Dermis blood vessel endothelial cell (primary cell): Measurements from ENCODE around the gene DEK. TPM values are rescaled to one million over a fixed set of nuclear protein-coding genes. Genes with fewer than 3 reads are reported as not detected.

Experiments used
- DNase-seq: peaks from one replicate; pipeline ENCODE4 v3.0.0; 2010
- total RNA-seq: library from RNA; depleted of rRNA; stranded (reverse); fragments of >200 nt; gene quantifications from 2 replicates; pipeline ENCODE4 v1.2.3, GENCODE V29; 2014

DEK gene
- total RNA-seq, 1 donor from 2014 or later = 122 TPM

DNA sequence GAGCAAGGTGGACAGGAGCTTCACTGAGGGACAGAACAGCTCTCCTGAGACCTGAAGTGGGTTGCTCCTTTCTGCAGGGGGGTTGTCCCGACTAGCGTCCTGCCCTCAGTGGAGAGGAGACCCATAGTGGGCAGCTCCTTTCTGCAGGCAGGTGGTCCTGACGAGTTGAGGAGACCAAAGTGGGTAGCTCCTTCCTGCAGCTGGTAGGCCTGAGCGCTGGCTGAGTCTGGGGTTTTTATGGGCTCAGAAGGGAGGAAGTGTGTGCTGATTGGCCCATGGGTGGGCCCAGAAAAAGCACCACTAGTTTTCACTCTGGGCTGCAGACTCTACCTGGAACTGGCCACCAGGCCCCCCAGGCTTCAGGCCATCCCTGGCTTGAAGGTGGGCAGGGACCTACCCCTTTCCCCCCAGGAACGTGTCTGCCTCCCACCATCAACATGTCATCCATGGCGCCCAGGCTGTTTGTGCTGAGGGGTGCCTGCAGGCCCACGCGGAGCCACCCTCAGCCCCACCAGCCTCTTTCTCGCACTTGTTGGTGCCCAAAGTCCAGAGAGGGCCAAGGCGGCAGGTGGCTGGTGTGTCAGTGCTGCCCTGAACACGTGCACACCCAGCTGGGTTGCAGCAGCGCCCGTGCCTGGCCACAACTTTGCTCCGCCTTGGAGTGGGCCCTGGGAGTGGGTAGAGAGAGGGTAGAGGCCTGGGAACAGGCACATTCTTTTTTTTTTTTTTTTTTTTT, 1.6 kb upstream of the DEK start:
- DNase-seq = no peak

DNA sequence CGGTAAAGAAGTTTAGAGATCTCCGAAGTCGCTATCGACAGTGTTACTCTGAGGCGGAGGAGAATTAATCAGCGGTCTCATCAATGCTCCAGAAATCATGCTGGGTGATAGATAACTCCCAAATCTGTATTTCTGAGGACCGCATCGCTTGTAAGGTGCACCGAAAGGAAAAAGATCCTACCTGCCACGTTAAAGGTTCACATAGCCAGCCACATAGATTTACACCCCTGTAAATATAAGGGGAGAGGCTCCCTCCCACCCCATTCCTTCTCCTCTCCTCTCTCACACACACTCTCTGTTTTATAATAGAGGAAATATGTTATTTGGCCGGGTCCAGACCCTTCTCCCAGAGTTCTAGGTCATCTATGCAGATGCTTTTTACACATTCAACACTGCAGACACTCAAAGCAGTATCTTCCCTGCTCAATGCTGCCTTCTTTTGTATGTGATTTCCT, 620 bp upstream of the DEK start:
- no peak for DNase-seq

GRCh38 chr6:18263418-18264218, 712 bp downstream of the DEK start:
- peak; percentile 31 for DNase-seq

GRCh38 chr6:18262702-18263417, 1.5 kb downstream of the DEK start:
- peak; percentile 35 for DNase-seq

GRCh38 chr6:18261877-18262276, 2.5 kb downstream of the DEK start:
- DNase-seq = no peak

GRCh38 chr6:18260448-18261106, 3.8 kb downstream of the DEK start:
- DNase-seq = no peak

- DNase-seq = no peak
Observed at GRCh38 chr6:18259675-18260447, 4.5 kb downstream of the DEK start.

GRCh38 chr6:18254793-18255192, 9.5 kb downstream of the DEK start:
- DNase-seq = no peak

DNA sequence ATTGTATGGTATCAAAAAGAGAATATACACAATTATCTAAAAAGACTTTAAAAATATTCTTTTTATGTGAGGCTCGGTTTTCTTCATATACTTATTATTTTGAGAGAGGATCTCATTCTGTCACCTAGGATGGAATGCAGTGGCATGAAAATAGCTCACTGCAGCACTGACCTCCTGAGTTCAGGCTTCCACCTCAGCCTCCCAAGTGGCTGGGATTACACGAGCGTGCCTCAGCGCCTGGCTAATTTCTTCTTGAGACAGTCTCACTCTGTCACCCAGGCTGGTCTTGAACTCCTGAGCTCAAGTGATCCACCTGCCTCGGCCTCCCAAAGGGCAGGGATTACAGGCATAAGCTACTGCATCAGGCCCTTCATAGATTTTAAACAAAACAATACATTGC, 10.7 kb downstream of the DEK start:
- no peak for DNase-seq

DNA sequence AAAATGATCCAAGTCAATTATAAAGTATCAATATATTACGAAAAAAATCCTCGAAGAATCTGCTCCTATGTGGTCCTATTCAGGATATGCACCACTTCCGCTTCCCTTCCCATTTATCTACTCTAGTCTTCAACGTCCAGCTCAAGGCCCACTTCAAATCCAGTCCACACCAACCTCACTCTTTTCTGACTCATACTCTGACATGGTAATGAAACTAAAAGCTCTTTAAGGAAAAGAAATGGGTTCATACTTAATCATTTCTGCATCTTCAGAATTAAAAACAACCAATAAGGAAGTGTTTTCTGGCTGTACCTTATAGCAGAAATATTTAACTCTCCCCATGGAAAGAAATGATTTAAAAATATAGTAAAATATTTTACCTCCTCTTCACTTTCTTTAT, 15.1 kb downstream of the DEK start:
- no peak for DNase-seq

- DNase-seq = no peak
Observed at GRCh38 chr6:18248698-18249097, 15.6 kb downstream of the DEK start.

GRCh38 chr6:18247002-18247401, 17.3 kb downstream of the DEK start:
- no peak for DNase-seq

DNA sequence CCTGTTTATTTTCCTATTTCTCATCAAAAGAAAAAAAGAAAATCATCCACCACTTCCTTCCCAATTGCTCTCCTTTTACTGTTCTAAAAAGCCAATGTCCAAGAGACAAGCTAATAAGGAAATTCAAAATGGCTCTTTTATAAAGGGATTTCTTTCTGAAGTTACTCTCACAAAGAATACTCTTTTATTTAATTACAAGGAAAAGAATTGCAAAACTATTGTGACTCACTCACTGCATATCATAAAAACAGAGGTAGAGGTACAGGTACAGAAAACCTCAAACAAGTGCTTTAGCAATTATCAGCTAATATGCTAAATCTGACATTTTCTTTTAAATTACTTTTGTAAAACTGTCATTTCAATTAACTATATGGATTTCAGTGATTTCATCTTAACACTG, 18.1 kb downstream of the DEK start:
- no peak for DNase-seq

- no peak for DNase-seq
Observed at GRCh38 chr6:18245642-18246041, 18.7 kb downstream of the DEK start.

GRCh38 chr6:18245079-18245478, 19.3 kb downstream of the DEK start:
- no peak for DNase-seq

GRCh38 chr6:18244251-18244650, 20.1 kb downstream of the DEK start:
- DNase-seq = no peak

- DNase-seq = no peak
Observed at GRCh38 chr6:18243302-18243893, 20.9 kb downstream of the DEK start.

DNA sequence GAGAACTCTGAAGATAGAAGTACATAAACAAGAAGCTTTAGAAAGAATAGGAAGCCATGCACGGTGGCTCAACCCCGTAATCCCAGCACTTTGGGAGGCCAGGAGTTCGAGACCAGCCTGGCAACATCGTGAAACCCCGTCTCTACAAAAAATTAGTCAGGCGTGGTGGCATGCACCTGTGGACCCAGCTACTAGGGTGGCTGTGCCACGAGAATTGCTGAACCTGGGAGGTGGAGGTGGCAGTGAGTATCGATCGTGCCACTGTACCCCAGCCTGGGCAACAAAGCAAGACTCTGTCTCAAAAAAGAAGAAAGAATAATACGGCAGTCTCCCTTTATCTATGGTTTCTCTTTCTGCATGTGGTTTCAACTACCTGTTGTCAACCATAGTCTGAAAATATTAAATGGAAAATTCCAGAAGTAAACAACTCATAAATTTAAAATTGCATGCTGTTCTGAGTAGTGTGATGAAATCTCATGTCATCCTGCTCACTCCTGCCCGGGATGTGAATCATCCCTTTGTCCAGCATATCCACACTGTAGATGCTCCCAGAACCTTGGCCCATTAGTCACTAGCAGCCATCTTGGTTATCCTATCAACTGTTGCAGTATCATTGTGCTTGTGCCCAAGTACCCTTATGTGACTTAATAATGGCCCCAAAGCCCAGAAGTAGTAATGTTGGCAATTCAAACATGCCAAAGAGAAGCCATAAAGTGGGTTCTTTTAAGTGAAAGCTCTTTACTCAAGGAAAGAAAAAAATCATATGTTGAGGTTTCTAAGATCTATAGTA, 22.1 kb downstream of the DEK start:
- peak; percentile 73 for DNase-seq

DNA sequence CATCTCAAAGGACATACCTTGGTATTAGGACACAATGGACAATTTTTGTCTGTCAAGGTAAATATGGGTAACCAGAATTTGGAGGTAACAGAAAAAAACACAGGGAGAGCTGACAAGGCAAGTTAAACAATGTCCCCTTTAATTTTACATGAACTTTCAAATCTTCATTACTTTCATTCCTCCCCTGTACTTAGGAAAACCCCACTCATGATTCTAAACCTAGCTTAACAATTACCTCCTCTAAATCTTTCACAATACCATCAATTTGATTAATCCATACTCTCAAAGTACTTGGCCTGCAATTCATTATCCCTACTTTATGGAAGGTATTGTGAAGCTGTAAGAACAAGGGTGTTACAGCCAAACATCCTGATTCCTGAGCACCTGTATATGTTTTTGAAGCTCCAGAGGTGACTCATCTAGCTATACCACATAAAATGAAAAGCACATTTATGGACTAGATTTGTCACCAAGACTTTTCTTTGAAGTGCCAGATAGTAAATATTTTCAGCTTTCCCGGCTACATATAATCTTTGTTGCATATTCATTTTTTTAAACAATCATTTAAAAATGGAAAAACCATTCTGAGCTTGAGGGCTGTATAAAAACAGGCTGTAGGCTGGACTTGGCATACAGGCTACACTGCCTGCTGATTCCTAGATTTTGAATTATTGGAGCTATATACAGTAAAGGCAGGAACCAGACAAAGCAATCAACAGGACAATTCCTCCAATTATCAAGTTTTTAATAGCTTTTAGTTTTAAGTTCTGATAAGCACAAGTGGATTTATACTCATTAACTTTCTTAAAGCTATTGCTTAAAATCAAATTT, 22.9 kb downstream of the DEK start:
- peak; percentile 37 for DNase-seq

DNA sequence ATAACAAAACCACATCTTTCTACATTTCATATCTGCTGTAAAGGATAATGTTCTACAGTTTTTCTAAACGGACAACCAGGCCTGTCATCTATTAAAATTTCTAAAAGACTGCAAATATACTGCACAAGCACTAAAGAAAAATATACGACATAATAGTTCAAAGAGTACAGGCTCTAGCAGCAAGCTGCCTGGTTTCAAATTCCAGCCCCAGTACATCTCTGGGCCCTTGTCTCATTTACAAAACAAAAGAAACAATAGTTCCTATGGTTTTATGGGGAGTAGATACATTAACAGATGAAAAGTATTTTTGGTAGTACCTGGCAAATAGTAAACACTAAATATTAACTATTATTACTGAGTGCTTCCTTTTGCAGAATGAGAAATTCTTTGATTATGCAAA, 24.1 kb downstream of the DEK start:
- no peak for DNase-seq
